GM23338 (cell line): ENCODE results near the gene SPRYD4.

ENCODE experiments used
- EZH2 ChIP-seq: fragments of 200-600 bp; sonication (generic); IDR thresholded peaks from one replicate; pipeline ENCODE4 v1.8.0; 2017; ENCODE audit warnings: antibody characterized with exemption, mild to moderate bottlenecking, low read depth; ENCODE audit not compliant: unreplicated experiment
- NANOG ChIP-seq: IDR thresholded peaks from 2 replicates; pipeline ENCODE4 v1.6.1; 2016; ENCODE audit warnings: antibody characterized with exemption, borderline replicate concordance
- POLR2AphosphoS5 ChIP-seq: IDR thresholded peaks from 2 replicates; pipeline ENCODE4 v1.6.1; 2016; ENCODE audit warnings: antibody characterized with exemption, low read depth
- ZNF331 ChIP-seq: fragments of 250-450 bp; sonication (Bioruptor Pico); IDR thresholded peaks from 2 replicates; pipeline ENCODE4 v1.5.0; 2020; ENCODE audit warnings: low read depth, mild to moderate bottlenecking, moderate library complexity
- TF ChIP-seq, protein P1 (sequence below), 2 experiments: fragments of 200-600 bp in 1 of 2; sonication (generic) in 1 of 2; conservative IDR thresholded peaks; 2 replicates each; pipeline versions ENCODE4 v1.5.1 to v1.6.1; 2016 to 2017; ENCODE audit warnings: antibody characterized with exemption in 2 of 2, low read depth in 2 of 2, mild to moderate bottlenecking in 2 of 2, moderate library complexity in 1 of 2
- TF ChIP-seq, protein P2 (sequence below): fragments of 250-450 bp; sonication (Bioruptor Pico); IDR thresholded peaks from 2 replicates; pipeline ENCODE4 v1.5.0; 2020; ENCODE audit warnings: mild to moderate bottlenecking, moderate library complexity
- TF ChIP-seq, protein P3 (sequence below): IDR thresholded peaks from one replicate; pipeline ENCODE4 v1.6.1; 2018; ENCODE audit warnings: antibody characterized with exemption; ENCODE audit not compliant: unreplicated experiment
- TF ChIP-seq, protein P4 (sequence below): IDR thresholded peaks from 2 replicates; pipeline ENCODE4 v1.6.1; 2016; ENCODE audit warnings: antibody characterized with exemption

DNA sequence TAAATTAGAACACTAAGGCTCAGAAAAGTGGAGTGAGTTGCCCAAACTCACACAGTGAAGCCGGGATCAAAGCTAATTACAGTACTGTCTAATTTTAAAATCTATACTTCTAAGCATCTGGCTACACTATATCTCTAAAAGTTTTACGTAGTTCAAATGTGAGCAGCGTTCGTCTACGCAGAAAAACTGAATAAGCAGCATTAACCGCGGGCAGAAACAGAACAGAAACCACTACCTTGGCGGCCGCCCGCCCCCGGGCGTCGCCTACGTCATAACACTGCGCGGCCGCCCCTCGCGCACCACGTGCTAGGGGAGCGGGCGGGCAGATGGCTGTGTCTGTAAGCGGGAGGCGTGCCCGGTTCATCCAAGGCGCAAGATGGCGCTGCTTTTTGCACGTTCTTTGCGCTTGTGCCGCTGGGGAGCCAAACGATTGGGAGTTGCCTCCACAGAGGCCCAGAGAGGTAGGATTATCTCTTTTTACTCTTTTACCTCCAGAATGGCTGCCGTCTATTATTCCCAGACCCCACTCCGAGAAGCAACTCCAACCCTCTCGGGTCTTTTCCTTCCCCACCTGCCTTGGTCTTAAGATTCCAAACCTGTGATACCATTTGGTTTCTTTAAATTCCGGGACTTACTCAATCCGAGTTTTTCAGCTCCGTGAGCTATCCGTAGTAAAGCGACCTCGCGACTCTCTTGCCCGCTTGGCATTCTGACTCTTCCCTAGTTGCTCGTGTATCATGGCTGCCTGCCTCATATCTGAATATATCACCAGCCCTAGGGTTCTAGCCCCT lies at the start of gene SPRYD4:
- TF ChIP-seq, protein P1, sequence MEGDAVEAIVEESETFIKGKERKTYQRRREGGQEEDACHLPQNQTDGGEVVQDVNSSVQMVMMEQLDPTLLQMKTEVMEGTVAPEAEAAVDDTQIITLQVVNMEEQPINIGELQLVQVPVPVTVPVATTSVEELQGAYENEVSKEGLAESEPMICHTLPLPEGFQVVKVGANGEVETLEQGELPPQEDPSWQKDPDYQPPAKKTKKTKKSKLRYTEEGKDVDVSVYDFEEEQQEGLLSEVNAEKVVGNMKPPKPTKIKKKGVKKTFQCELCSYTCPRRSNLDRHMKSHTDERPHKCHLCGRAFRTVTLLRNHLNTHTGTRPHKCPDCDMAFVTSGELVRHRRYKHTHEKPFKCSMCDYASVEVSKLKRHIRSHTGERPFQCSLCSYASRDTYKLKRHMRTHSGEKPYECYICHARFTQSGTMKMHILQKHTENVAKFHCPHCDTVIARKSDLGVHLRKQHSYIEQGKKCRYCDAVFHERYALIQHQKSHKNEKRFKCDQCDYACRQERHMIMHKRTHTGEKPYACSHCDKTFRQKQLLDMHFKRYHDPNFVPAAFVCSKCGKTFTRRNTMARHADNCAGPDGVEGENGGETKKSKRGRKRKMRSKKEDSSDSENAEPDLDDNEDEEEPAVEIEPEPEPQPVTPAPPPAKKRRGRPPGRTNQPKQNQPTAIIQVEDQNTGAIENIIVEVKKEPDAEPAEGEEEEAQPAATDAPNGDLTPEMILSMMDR (conservative IDR thresholded peaks at IDR 0.05; ENCODE audit: low read depth in 2 of 2): peak; percentile 32 to 70; a peak in 2 of 4 replicates
- TF ChIP-seq POLR2AphosphoS5: peak; percentile 90
- TF ChIP-seq, protein P2, sequence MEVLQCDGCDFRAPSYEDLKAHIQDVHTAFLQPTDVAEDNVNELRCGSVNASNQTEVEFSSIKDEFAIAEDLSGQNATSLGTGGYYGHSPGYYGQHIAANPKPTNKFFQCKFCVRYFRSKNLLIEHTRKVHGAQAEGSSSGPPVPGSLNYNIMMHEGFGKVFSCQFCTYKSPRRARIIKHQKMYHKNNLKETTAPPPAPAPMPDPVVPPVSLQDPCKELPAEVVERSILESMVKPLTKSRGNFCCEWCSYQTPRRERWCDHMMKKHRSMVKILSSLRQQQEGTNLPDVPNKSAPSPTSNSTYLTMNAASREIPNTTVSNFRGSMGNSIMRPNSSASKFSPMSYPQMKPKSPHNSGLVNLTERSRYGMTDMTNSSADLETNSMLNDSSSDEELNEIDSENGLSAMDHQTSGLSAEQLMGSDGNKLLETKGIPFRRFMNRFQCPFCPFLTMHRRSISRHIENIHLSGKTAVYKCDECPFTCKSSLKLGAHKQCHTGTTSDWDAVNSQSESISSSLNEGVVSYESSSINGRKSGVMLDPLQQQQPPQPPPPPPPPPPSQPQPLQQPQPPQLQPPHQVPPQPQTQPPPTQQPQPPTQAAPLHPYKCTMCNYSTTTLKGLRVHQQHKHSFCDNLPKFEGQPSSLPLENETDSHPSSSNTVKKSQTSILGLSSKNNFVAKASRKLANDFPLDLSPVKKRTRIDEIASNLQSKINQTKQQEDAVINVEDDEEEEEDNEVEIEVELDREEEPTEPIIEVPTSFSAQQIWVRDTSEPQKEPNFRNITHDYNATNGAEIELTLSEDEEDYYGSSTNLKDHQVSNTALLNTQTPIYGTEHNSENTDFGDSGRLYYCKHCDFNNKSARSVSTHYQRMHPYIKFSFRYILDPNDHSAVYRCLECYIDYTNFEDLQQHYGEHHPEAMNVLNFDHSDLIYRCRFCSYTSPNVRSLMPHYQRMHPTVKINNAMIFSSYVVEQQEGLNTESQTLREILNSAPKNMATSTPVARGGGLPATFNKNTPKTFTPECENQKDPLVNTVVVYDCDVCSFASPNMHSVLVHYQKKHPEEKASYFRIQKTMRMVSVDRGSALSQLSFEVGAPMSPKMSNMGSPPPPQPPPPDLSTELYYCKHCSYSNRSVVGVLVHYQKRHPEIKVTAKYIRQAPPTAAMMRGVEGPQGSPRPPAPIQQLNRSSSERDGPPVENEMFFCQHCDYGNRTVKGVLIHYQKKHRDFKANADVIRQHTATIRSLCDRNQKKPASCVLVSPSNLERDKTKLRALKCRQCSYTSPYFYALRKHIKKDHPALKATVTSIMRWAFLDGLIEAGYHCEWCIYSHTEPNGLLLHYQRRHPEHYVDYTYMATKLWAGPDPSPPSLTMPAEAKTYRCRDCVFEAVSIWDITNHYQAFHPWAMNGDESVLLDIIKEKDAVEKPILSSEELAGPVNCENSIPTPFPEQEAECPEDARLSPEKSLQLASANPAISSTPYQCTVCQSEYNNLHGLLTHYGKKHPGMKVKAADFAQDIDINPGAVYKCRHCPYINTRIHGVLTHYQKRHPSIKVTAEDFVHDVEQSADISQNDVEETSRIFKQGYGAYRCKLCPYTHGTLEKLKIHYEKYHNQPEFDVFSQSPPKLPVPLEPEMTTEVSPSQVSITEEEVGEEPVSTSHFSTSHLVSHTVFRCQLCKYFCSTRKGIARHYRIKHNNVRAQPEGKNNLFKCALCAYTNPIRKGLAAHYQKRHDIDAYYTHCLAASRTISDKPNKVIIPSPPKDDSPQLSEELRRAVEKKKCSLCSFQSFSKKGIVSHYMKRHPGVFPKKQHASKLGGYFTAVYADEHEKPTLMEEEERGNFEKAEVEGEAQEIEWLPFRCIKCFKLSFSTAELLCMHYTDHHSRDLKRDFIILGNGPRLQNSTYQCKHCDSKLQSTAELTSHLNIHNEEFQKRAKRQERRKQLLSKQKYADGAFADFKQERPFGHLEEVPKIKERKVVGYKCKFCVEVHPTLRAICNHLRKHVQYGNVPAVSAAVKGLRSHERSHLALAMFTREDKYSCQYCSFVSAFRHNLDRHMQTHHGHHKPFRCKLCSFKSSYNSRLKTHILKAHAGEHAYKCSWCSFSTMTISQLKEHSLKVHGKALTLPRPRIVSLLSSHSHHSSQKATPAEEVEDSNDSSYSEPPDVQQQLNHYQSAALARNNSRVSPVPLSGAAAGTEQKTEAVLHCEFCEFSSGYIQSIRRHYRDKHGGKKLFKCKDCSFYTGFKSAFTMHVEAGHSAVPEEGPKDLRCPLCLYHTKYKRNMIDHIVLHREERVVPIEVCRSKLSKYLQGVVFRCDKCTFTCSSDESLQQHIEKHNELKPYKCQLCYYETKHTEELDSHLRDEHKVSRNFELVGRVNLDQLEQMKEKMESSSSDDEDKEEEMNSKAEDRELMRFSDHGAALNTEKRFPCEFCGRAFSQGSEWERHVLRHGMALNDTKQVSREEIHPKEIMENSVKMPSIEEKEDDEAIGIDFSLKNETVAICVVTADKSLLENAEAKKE (CRISPR knock-in tag): no peak
- TF ChIP-seq, protein P3, sequence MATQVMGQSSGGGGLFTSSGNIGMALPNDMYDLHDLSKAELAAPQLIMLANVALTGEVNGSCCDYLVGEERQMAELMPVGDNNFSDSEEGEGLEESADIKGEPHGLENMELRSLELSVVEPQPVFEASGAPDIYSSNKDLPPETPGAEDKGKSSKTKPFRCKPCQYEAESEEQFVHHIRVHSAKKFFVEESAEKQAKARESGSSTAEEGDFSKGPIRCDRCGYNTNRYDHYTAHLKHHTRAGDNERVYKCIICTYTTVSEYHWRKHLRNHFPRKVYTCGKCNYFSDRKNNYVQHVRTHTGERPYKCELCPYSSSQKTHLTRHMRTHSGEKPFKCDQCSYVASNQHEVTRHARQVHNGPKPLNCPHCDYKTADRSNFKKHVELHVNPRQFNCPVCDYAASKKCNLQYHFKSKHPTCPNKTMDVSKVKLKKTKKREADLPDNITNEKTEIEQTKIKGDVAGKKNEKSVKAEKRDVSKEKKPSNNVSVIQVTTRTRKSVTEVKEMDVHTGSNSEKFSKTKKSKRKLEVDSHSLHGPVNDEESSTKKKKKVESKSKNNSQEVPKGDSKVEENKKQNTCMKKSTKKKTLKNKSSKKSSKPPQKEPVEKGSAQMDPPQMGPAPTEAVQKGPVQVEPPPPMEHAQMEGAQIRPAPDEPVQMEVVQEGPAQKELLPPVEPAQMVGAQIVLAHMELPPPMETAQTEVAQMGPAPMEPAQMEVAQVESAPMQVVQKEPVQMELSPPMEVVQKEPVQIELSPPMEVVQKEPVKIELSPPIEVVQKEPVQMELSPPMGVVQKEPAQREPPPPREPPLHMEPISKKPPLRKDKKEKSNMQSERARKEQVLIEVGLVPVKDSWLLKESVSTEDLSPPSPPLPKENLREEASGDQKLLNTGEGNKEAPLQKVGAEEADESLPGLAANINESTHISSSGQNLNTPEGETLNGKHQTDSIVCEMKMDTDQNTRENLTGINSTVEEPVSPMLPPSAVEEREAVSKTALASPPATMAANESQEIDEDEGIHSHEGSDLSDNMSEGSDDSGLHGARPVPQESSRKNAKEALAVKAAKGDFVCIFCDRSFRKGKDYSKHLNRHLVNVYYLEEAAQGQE: no peak
- TF ChIP-seq ZNF331 (CRISPR knock-in tag): no peak
- TF ChIP-seq EZH2: no peak
- no peak for TF ChIP-seq NANOG
- TF ChIP-seq, protein P4, sequence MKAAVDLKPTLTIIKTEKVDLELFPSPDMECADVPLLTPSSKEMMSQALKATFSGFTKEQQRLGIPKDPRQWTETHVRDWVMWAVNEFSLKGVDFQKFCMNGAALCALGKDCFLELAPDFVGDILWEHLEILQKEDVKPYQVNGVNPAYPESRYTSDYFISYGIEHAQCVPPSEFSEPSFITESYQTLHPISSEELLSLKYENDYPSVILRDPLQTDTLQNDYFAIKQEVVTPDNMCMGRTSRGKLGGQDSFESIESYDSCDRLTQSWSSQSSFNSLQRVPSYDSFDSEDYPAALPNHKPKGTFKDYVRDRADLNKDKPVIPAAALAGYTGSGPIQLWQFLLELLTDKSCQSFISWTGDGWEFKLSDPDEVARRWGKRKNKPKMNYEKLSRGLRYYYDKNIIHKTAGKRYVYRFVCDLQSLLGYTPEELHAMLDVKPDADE: no peak; the same call in 1 of the 2 replicates
